SK-N-SH (cell line): Measurements from ENCODE around the gene TPCN2.

Experiments
- MXI1 ChIP-seq: IDR thresholded peaks from 2 replicates; pipeline ENCODE4 v1.6.1; 2012; ENCODE audit warnings: mild to moderate bottlenecking, low read depth, low read length, improper control_type of control experiment
- NFIC ChIP-seq: IDR thresholded peaks from 2 replicates; pipeline ENCODE4 v1.4.0; 2012; ENCODE audit warnings: borderline replicate concordance
- TAF1 ChIP-seq: IDR thresholded peaks from 2 replicates; pipeline ENCODE4 v1.6.1; 2012; ENCODE audit warnings: low read depth, mild to moderate bottlenecking, low read length, moderate library complexity, borderline replicate concordance
- TF ChIP-seq, protein P1 (sequence below): fragments of 200-600 bp; sonication (generic); IDR thresholded peaks from 2 replicates; pipeline ENCODE4 v1.6.1; 2017; ENCODE audit warnings: antibody characterized with exemption, mild to moderate bottlenecking, moderate library complexity

DNA sequence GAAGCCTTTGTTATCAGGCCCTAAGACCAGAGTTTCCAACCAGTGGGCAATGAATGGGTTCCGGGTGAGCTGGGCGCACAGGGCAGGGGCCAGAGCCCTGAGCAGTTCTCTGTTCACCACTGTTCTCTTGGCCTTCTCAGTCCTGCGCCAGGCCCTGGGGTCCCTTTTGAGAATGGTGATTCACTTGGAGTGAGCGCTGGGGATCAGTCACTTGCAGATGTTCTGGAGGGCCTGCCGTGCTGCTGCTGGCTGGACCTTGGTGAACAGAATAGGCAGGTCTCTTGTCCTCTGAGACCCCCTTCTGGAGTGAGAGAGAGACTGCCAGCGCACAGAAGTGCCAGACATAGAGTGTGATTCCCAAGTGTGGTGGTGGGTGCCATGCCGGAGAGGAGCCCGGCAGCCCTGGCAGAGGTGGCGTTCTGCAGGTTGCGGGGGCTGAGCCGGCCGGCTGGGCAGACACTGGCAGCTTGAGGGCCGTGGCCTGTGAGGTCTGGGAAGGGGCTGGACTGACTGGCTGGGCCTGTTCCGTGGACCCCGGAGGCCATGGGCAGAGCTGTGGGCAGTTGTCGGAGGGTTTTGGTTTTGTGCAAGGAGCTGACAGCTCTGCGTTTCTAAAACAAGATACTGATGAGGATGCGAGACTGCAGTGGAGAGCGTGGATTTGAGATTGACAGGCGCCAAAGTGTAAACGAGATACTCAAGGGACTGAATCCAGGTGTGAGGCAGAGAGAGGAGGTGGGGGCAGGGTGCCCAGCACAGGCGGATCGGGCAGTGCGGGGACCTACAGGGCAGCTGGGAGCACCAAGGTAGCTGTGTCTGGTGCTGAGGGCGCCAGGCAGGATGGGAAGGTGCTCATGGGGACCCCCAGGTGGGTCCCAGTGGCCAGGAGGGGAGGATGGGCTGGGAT, 12.3 kb downstream of the TPCN2 start:
- TF ChIP-seq, protein P1, sequence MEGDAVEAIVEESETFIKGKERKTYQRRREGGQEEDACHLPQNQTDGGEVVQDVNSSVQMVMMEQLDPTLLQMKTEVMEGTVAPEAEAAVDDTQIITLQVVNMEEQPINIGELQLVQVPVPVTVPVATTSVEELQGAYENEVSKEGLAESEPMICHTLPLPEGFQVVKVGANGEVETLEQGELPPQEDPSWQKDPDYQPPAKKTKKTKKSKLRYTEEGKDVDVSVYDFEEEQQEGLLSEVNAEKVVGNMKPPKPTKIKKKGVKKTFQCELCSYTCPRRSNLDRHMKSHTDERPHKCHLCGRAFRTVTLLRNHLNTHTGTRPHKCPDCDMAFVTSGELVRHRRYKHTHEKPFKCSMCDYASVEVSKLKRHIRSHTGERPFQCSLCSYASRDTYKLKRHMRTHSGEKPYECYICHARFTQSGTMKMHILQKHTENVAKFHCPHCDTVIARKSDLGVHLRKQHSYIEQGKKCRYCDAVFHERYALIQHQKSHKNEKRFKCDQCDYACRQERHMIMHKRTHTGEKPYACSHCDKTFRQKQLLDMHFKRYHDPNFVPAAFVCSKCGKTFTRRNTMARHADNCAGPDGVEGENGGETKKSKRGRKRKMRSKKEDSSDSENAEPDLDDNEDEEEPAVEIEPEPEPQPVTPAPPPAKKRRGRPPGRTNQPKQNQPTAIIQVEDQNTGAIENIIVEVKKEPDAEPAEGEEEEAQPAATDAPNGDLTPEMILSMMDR, result no peak
- TF ChIP-seq TAF1 (no peak), NFIC (no peak), MXI1 (no peak)
